ENCODE results near the gene SEPHS1.

DNA sequence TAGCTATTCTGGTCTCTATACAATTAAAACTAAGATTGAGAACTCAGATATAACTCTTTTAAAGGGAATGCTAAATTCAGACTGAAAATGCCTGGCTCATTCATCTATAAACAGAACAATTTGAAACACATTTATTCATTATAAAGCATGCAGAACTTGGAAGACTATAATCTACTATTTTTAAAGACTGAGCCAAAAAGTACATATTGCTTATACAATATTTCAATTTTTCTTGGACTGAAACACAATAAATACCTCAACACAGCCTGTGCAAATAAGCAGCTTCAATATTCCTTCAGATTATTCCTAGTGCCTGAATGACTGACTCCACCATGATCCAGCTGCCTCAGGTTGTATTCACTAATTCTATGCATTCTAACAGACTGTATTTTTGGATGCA, 32.7 kb downstream of the SEPHS1 start:
- TF ChIP-seq, protein P1, sequence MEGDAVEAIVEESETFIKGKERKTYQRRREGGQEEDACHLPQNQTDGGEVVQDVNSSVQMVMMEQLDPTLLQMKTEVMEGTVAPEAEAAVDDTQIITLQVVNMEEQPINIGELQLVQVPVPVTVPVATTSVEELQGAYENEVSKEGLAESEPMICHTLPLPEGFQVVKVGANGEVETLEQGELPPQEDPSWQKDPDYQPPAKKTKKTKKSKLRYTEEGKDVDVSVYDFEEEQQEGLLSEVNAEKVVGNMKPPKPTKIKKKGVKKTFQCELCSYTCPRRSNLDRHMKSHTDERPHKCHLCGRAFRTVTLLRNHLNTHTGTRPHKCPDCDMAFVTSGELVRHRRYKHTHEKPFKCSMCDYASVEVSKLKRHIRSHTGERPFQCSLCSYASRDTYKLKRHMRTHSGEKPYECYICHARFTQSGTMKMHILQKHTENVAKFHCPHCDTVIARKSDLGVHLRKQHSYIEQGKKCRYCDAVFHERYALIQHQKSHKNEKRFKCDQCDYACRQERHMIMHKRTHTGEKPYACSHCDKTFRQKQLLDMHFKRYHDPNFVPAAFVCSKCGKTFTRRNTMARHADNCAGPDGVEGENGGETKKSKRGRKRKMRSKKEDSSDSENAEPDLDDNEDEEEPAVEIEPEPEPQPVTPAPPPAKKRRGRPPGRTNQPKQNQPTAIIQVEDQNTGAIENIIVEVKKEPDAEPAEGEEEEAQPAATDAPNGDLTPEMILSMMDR (conservative IDR thresholded peaks at IDR 0.05 in 1 of 2, IDR thresholded peaks at IDR 0.05 in 1 of 2; ENCODE audit: extremely low read depth in 1 of 2, insufficient read depth in 1 of 2, low read depth in 1 of 2, low read length in 2 of 2), result no peak
- TF ChIP-seq EZH2 (IDR thresholded peaks at IDR 0.05; ENCODE audit: borderline replicate concordance, low read length), result no peak
